Urinary bladder (tissue), 4 donors: Measurements from ENCODE around the gene SDK2. TPM values are rescaled to one million over a fixed set of nuclear protein-coding genes. Genes with fewer than 3 reads are reported as not detected.
"Not testable (repeated sequence)": the region's sequence is repeated elsewhere in the genome, so short reads cannot be mapped to it uniquely, and the experiment has no call there.

Source experiments
- DNase-seq: peaks from one replicate; pipeline ENCODE4 v3.0.0-alpha.2; 2015; ENCODE audit errors: extremely low spot score
- H3K27ac ChIP-seq: one replicate; pipeline ENCODE4 v1.5.1; 2013; ENCODE audit warnings: low read depth, mild to moderate bottlenecking, moderate library complexity
- H3K36me3 ChIP-seq: one replicate; pipeline ENCODE4 v1.6.1; 2013; ENCODE audit warnings: mild to moderate bottlenecking, moderate library complexity; ENCODE audit not compliant: insufficient read depth
- H3K4me1 ChIP-seq: one replicate; pipeline ENCODE4 v1.6.1; 2013; ENCODE audit warnings: mild to moderate bottlenecking, moderate library complexity; ENCODE audit not compliant: insufficient read depth
- H3K4me3 ChIP-seq: one replicate; pipeline ENCODE4 v1.5.1; 2013; ENCODE audit warnings: low read depth, low read length
- WGBS: extraction: QIAGEN DNeasy Blood & Tissue Kit; methylation state at CpG from one replicate; pipeline ENCODE4 v1.1.7; 2013; 5-methylcytosine and 5-hydroxymethylcytosine counted together
- polyA plus RNA-seq: library from polyadenylated mRNA; stranded (reverse); fragments of 200-250 nt; gene quantifications from one replicate; pipeline ENCODE4 v1.2.3, GENCODE V29; 2013
- total RNA-seq: library from RNA; depleted of rRNA; stranded (reverse); fragments of >200 nt; gene quantifications from one replicate; pipeline ENCODE4 v1.2.3, GENCODE V29; 2014
- donor health status: healthy with polysubstance abuse.
- donor health status: healthy.

SDK2 gene
- total and polyA plus RNA-seq, 2 donors, result 0.61 to 5.0 TPM

DNA sequence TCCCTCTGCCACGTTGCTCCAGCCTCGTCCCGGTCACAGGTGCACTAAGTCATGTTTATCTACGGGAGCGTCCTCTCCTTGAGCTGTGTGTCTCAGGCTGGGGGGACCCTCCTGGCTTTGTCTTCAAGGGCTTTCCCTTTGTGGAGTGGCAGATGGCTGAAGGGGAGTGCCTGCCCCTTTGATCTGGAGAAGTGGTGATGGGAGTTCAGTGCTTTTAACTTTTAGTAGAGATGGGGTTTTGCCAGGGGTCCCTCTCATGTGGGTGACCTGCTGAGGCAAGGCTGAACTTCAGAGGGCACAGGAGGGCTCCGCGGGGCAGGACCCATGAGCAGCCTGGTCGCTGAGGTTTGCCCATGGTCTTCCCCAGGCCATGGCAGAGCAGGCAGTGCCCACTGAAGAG lies 259.3 kb downstream of the SDK2 start:
- WGBS, result 81% methylated on average over 8 of the region's 8 CpGs
- no peaks in the 10 kb centered on the region for H3K4me1 ChIP-seq
- no peak overlapping the region for H3K27ac ChIP-seq
- H3K4me3 ChIP-seq, result no peak overlapping the region
- DNase-seq, result no peak
- no peaks in the 10 kb centered on the region for H3K36me3 ChIP-seq

DNA sequence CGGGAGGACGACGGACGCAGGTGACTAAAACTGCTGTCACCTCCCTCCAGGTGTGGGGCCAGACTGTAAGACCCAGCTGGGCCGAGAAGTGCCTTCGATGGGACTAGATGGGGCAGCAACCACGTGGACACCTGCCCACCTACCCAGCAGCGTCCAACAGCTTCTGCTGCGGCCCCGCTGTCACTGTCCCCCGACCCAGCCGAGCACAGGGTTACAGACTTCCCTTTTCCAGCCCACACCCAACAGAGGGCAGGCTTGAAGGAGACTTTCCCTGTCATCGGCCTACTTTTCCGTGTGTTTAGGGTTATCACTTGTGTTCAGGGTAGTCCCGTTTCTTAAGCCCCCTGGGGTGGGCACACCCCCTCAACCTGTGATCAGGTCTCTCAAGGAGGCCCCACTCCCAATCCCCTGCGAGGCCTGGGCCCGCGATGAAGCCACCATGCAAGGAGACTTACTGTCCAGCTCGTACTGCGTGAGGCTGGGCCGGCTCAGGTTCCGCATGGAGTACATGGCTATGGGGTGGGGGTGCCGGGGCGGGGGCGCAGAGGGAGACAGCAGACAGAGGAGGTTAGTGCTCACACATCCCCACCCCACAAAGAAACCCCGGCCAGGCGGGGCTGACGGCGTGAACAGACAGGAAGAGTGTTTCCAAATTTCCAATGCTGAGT lies 263.7 kb downstream of the SDK2 start:
- H3K27ac ChIP-seq, result no peak overlapping the region
- no peaks in the 10 kb centered on the region for H3K36me3 ChIP-seq
- 82% methylated on average over 29 of the region's 29 CpGs for WGBS
- no peak overlapping the region for H3K4me3 ChIP-seq
- DNase-seq, result no peak
- no peaks in the 10 kb centered on the region for H3K4me1 ChIP-seq

DNA sequence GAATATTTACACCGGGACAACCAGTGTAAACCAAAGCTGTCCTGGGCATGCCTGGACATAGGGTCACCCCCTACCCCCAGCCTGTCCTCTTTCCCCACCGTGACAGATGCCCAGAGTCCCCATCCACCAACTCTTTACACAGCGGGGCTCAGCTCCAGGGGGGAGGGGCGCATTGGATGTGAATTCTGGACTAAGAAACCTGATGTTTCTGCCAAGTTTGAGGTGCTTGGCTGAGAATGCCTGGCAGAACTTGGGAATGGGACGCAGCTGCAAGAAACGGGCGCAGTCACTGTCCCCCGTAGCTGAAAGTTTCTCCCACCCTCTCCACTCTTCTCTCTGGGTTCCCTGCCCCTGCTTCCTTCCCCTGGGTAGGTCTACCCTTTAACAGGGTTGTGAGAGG lies 264.4 kb downstream of the SDK2 start:
- Histone ChIP-seq H3K27ac (no peak overlapping the region), H3K4me3 (no peak overlapping the region), H3K36me3 (no peaks in the 10 kb centered on the region), H3K4me1 (no peaks in the 10 kb centered on the region)
- WGBS, result 52% methylated on average over 8 of the region's 8 CpGs
- DNase-seq, result no peak

DNA sequence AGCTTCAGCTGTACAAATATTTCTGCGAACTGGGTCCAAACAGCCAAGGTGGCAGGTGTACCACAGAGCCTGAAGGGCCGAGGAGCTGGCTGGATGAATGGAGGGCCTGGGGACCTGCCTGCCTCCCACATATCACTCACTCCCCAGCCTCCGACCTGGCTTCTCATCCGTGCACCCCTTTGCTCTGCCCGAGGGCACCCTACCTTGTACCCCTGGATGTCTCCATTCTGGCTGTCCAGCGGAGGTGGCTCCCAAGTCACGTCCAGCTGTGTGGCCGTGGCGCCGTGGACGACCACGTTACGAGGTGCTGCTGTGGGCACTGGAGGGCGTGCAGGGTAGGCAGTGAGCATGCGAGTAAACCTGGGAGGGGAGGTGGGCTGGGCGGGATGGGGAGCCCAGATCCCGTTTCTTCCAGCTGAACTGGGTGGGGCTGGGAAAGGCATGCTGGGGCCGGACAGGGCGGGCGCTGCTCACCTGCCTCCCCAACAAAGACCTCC lies 265.2 kb downstream of the SDK2 start:
- no peaks in the 10 kb centered on the region for H3K36me3 ChIP-seq
- H3K27ac ChIP-seq, result no peak overlapping the region
- H3K4me3 ChIP-seq, result no peak overlapping the region
- no peaks in the 10 kb centered on the region for H3K4me1 ChIP-seq
- DNase-seq, result no peak
- 89% methylated on average over 20 of the region's 20 CpGs for WGBS

DNA sequence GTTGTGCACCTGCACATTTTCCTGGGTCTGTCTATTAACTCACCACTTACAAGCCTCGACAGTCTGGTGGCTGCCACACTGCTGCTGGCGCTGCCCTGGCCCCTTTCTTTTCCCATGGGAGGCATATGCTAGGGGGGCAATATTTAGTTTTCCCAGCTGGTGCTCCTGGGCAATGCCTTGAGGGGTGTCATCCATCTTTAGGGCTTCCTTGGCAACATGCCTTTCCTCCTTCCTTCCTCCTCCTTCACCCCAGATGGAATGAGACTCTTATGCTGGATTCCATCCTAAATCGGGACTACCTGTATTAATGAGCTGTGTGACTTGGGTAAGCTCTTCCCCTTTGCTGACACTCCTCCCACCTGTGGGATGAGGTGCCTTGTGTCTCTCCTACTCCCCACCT lies 267.6 kb downstream of the SDK2 start:
- Histone ChIP-seq H3K4me1 (no peaks in the 10 kb centered on the region), H3K4me3 (no peak overlapping the region), H3K36me3 (no peaks in the 10 kb centered on the region), H3K27ac (no peak overlapping the region)
- 95% methylated on average over 3 of the region's 3 CpGs for WGBS
- no peak for DNase-seq

- no peak for DNase-seq
- Histone ChIP-seq H3K27ac (no peak overlapping the region), H3K36me3 (no peaks in the 10 kb centered on the region), H3K4me3 (no peak overlapping the region), H3K4me1 (no peaks in the 10 kb centered on the region)
- WGBS, result 91% methylated on average over 11 of the region's 11 CpGs
Measured at GRCh38 chr17:73376152-73376551, 268.1 kb downstream of the SDK2 start.

- no peaks in the 10 kb centered on the region for H3K36me3 ChIP-seq
- H3K4me3 ChIP-seq, result no peak overlapping the region
- DNase-seq, result no peak
- no peak overlapping the region for H3K27ac ChIP-seq
- WGBS, result 82% methylated on average over 9 of the region's 9 CpGs
- H3K4me1 ChIP-seq, result no peaks in the 10 kb centered on the region
Measured at GRCh38 chr17:73371836-73372235, 272.4 kb downstream of the SDK2 start.

DNA sequence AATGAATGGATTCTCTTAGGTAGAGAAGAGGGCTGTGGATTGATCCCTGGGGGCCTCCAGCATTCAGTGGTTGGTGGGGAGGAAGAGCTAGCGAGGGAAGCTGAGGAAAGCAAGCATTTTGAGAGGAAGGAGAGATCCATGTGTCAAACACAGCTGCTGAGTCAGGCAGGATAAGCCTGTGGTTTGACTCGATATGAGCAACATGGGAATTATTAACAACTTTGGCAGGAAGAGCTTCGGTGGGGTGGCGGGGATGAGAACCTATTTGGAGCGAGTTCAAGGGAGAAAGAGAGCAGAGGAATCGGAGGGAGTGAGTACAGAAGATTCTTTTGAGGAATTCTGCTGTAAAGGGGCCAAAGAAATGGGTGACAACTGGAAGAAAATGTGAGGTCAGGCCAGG lies 273.0 kb downstream of the SDK2 start:
- no peak overlapping the region for H3K4me3 ChIP-seq
- no peak for DNase-seq
- H3K36me3 ChIP-seq, result no peaks in the 10 kb centered on the region
- 43% methylated on average over 6 of the region's 6 CpGs for WGBS
- H3K4me1 ChIP-seq, result no peaks in the 10 kb centered on the region
- no peak overlapping the region for H3K27ac ChIP-seq

DNA sequence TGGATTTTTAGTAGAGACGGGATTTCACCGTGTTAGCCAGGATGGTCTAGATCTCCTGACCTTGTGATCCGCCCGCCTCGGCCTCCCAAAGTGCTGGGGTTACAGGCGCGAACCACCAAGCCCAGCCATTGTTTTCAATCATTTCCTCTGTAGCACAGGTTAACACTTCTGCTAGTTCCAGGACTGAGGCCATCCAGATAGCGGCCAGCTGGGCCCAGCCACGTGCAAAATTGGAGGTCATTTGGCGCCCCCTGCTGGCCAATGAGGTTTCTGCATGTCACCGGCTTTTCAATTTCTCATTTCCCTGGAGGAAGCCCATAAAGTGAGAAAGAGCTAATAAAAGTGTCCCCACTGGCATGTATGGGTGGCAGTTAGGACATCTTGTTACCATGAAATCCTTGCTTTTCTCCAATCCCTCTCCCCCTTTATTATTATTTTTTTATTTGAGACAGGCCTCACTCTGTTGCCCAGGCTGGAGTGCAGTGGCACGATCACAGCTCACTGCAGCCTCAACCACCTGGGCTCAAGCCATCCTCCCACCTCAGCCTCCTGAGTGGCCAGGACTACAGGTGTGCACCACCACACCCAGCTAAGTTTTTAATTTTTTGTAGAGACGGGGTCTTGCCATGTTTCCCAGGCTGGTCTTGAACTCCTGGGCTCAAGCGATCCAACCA lies 274.3 kb downstream of the SDK2 start:
- DNase-seq, result peak; percentile 61
- H3K36me3 ChIP-seq, H3K4me3 ChIP-seq, H3K4me1 ChIP-seq, H3K27ac ChIP-seq: not testable (repeated sequence)
- WGBS, result 39% methylated on average over 14 of the region's 14 CpGs

DNA sequence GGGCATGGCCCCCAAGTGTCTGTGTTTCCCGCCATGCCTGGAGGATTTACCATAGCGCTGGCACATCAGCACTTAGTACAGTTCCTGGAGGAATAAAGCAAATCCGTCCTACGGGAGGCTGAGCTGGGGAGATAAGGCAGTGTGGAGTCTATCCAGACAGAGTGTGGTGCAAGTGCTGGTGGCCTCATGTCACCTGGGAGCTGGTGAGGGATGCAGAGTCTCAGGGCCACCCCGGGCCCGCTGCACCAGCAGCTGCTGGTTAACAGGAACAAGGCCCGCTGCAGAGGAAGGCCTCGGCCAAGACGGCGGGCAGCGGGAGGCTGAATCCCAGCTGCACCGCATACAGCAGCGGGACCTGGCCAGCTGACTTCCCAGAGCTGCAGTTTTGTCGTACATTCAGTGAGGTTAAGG lies 275.1 kb downstream of the SDK2 start:
- H3K4me3 ChIP-seq, result no peak overlapping the region
- no peaks in the 10 kb centered on the region for H3K36me3 ChIP-seq
- WGBS, result 68% methylated on average over 14 of the region's 14 CpGs
- no peaks in the 10 kb centered on the region for H3K4me1 ChIP-seq
- H3K27ac ChIP-seq, result no peak overlapping the region
- DNase-seq, result no peak

DNA sequence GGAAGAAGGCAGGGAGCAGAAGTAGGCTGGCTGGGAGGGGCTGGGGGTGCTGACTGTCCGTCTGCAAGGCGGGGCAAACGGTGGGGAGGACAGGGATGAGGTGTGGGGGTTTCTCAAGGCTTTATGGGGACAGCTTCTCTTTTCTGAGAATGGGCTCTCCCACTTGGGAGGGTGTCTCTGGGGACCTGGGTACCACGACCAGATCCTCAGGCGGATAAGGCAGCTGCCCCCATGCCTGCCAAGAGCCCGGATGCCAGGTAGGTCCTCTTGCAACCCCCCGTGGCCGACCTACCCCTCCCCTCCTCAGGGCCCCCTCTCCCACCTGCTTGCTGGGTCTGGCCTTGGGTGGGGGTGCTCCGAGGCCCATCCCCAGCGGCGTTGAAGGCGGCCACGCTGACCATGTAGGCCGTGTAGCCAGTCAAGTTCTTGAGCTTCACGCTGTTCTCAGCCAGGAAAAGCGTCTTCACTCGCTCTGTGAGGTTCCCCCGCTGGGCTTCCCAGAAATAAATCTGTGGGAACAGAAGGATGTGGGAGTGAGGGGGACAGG lies 276.1 kb downstream of the SDK2 start:
- no peak for DNase-seq
- Histone ChIP-seq H3K4me1 (no peaks in the 10 kb centered on the region), H3K27ac (no peak overlapping the region), H3K36me3 (no peaks in the 10 kb centered on the region), H3K4me3 (no peak overlapping the region)
- 93% methylated on average over 18 of the region's 18 CpGs for WGBS

DNA sequence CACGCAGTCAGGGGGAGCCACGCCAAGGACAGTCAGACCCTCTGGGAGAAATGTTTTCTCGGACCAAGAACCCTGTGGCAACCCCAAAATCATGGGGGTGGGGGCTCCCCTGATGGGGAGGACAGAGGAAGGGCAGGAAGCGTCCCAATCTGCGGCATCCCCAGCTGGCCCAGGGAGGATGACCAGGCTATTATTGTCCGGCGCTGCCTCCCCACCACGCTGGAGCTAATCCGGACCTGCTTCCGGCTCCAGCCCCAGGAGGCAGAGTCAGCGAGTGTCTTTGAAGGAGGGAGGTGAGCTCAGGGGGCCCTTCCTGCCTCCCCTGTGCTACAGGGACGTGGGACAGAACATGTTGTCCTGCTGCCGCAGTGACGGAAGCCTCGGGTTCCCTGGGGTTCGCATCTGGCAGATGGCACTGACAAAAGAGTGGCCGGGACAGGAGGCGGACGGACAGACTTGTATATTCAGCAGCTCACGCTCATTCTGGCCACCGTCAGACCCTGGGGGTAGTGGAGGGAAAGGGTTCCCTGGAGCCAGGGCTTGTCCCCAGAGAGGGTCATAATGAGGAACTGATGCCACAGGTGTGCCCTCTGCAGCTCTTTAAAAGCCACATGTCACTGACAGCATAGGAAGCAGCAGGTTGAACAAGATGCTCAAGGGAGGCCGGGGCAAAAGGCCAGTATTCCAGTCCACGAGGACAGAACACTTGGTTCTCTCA lies 278.2 kb downstream of the SDK2 start:
- H3K27ac ChIP-seq, result no peak overlapping the region
- 70% methylated on average over 23 of the region's 23 CpGs for WGBS

DNA sequence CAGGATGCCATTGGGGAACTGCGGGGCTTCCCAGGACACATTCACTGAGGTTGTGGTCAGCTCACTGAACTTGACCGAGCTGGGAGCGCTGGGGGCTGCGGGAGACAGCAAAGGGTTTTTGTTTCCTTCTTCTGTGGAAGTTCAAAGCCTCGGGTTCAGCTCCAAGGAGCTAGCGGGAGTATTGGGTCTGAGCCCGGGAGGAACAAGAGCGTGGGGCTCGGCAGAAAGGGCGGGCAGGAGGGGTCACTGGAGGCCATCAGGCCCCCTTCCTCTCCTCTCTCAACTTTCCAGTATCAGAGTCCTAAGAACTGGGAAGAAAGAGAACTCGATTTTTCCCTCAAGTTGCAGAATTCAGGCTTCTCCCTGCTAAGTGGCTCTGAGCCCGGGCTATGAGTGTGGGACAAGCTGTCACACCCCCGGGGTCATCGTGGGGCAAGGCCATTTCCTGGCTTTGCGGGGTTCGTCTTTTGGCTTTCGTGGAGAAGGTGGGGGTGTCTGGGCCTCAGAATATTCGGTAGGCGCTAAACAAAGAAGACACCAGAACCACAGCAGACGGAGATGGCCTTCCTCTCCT lies 278.9 kb downstream of the SDK2 start:
- no peaks in the 10 kb centered on the region for H3K4me1 ChIP-seq
- H3K36me3 ChIP-seq, result no peaks in the 10 kb centered on the region
- H3K4me3 ChIP-seq, result no peak overlapping the region
- no peak overlapping the region for H3K27ac ChIP-seq
- DNase-seq, result no peak
- 56% methylated on average over 20 of the region's 20 CpGs for WGBS

More for the DNA sequence above, 278.2 kb downstream of the SDK2 start:
- Histone ChIP-seq H3K36me3 (no peaks in the 10 kb centered on the region), H3K4me3 (no peak overlapping the region), H3K4me1 (no peaks in the 10 kb centered on the region)
- no peak for DNase-seq
